K562 (cell line): ENCODE measurements around the gene GP1BB. TPM values are rescaled to one million over a fixed set of nuclear protein-coding genes. Genes with fewer than 3 reads are reported as not detected.

Experiments
- EGR1 ChIP-seq: fragments of 450-650 bp; conservative IDR thresholded peaks from 2 replicates; pipeline ENCODE4 v1.6.1; 2017; ENCODE audit warnings: mild to moderate bottlenecking
- ETS2 ChIP-seq: IDR thresholded peaks from 2 replicates; pipeline ENCODE4 v1.6.1; 2016; ENCODE audit warnings: borderline replicate concordance, missing genetic modification characterization, mild to moderate bottlenecking, moderate library complexity, missing compliant biosample characterization; ENCODE audit not compliant: poor library complexity, severe bottlenecking
- ETV5 ChIP-seq: sonication (generic); formaldehyde crosslinking; IDR thresholded peaks from 2 replicates; pipeline ENCODE4 v1.4.0; 2020; ENCODE audit warnings: low read depth, mild to moderate bottlenecking, missing genetic modification reagents
- HMGN3 ChIP-seq: IDR thresholded peaks from 2 replicates; pipeline ENCODE4 v1.6.1; 2011; ENCODE audit warnings: borderline replicate concordance, low read depth, mild to moderate bottlenecking, mixed read lengths, low read length; ENCODE audit not compliant: insufficient read length; ENCODE audit errors: extremely low read depth
- HSF4 ChIP-seq: fragments of 250-450 bp; sonication (Bioruptor Pico); IDR thresholded peaks from 2 replicates; pipeline ENCODE4 v2.1.2; 2022; ENCODE audit warnings: mild to moderate bottlenecking, moderate library complexity, borderline replicate concordance
- ILF3 ChIP-seq: fragments of 450-650 bp; IDR thresholded peaks from 2 replicates; pipeline ENCODE4 v1.6.1; 2018; ENCODE audit warnings: antibody characterized with exemption, mild to moderate bottlenecking, moderate library complexity, borderline replicate concordance
- NFE2 ChIP-seq: IDR thresholded peaks from 2 replicates; pipeline ENCODE4 v1.6.1; 2014; ENCODE audit warnings: antibody characterized with exemption, low read depth
- TRIM28 ChIP-seq: fragments of 450-650 bp; IDR thresholded peaks from 2 replicates; pipeline ENCODE4 v1.6.1; 2017
- ZBED1 ChIP-seq: IDR thresholded peaks from 2 replicates; pipeline ENCODE4 v1.6.1; 2014
- ZNF143 ChIP-seq: sonication (generic); formaldehyde crosslinking; IDR thresholded peaks from 2 replicates; pipeline ENCODE4 v1.9.0; 2022; ENCODE audit warnings: mild to moderate bottlenecking, missing genetic modification reagents
- ZNF696 ChIP-seq: fragments of 250-450 bp; sonication (Bioruptor Pico); conservative IDR thresholded peaks from 2 replicates; pipeline ENCODE4 v1.4.0; 2020; ENCODE audit warnings: mild to moderate bottlenecking, moderate library complexity
- polyA plus RNA-seq, 8 experiments: library from polyadenylated mRNA; depleted of rRNA in 4 of 8; stranded (reverse) in 5 of 8; unstranded in 3 of 8; fragments of >200 nt; fragmentation: Nextera tagmentation in 2 of 8; fragmentation: Illumina TruSeq in 1 of 8; extraction: Ambion mirVana in 2 of 8; extraction: Trizol in 1 of 8; gene quantifications; 2 replicates each; pipeline versions ENCODE4 v1.2.1 to v1.2.3, GENCODE V29; 2011 to 2014; ENCODE audit warnings: inconsistent platforms in 1 of 8, missing spikeins in 1 of 8
- total RNA-seq, 7 experiments: library from RNA; depleted of rRNA in 6 of 7; stranded (reverse); fragments of >200 nt in 6 of 7; fragmentation: Illumina TruSeq in 2 of 7; extraction: Trizol in 2 of 7; gene quantifications; 2 replicates each; pipeline versions ENCODE4 v1.2.1 to v1.2.3, GENCODE V29; 2011 to 2021; ENCODE audit warnings: low replicate concordance in 1 of 7
- TF ChIP-seq, protein P1 (sequence below), 2 experiments: fragments of 450-650 bp; IDR thresholded peaks; 2 replicates each; pipeline ENCODE4 v1.6.1; 2016; ENCODE audit warnings: mild to moderate bottlenecking in 2 of 2, borderline replicate concordance in 1 of 2, low read depth in 1 of 2, moderate library complexity in 1 of 2
- TF ChIP-seq, protein P2 (sequence below): sonication (generic); formaldehyde crosslinking; IDR thresholded peaks from 2 replicates; pipeline ENCODE4 v1.8.1; 2023; ENCODE audit warnings: mild to moderate bottlenecking, missing genetic modification reagents

The GP1BB gene
- total and polyA plus RNA-seq, 9 of the 15 experiments (the other 6 are each of a cell fraction or from before 2014, with no cell fraction given) = 0.69 to 162 (median 2.8) TPM

DNA sequence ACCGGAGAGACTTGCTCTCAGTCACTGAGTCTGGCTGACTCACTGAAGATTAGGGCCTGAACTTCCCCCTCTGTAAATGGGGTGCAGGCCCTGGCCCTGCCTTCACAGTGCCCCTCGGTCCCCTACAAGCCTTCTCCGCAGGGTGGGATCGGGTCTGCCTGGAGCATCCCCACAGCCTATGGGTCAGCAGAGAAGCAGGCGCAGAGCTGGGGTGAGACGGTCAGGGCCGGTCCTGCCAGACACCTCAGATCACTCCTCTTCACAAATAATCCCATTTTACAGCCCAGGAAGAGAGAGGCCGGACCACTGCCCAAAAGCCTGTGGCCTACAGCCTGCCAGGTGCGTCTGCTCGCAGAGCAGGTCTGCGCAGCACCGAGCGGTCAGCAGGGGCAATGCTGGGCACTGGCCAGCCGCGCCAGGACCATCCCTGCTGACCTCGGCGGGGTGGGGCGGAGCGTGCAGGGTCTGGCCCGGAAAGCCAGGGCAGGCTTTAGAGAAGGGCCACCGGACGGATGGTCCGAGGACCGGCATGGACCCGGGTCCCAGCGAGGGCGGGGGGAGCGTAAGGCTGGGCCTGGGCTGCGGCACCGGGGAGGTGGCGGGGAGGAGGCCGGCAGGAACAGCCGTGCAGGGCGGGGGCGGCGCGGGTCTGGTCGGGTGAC, 9.6 kb upstream of the GP1BB start (continued):
- TF ChIP-seq, protein P1, sequence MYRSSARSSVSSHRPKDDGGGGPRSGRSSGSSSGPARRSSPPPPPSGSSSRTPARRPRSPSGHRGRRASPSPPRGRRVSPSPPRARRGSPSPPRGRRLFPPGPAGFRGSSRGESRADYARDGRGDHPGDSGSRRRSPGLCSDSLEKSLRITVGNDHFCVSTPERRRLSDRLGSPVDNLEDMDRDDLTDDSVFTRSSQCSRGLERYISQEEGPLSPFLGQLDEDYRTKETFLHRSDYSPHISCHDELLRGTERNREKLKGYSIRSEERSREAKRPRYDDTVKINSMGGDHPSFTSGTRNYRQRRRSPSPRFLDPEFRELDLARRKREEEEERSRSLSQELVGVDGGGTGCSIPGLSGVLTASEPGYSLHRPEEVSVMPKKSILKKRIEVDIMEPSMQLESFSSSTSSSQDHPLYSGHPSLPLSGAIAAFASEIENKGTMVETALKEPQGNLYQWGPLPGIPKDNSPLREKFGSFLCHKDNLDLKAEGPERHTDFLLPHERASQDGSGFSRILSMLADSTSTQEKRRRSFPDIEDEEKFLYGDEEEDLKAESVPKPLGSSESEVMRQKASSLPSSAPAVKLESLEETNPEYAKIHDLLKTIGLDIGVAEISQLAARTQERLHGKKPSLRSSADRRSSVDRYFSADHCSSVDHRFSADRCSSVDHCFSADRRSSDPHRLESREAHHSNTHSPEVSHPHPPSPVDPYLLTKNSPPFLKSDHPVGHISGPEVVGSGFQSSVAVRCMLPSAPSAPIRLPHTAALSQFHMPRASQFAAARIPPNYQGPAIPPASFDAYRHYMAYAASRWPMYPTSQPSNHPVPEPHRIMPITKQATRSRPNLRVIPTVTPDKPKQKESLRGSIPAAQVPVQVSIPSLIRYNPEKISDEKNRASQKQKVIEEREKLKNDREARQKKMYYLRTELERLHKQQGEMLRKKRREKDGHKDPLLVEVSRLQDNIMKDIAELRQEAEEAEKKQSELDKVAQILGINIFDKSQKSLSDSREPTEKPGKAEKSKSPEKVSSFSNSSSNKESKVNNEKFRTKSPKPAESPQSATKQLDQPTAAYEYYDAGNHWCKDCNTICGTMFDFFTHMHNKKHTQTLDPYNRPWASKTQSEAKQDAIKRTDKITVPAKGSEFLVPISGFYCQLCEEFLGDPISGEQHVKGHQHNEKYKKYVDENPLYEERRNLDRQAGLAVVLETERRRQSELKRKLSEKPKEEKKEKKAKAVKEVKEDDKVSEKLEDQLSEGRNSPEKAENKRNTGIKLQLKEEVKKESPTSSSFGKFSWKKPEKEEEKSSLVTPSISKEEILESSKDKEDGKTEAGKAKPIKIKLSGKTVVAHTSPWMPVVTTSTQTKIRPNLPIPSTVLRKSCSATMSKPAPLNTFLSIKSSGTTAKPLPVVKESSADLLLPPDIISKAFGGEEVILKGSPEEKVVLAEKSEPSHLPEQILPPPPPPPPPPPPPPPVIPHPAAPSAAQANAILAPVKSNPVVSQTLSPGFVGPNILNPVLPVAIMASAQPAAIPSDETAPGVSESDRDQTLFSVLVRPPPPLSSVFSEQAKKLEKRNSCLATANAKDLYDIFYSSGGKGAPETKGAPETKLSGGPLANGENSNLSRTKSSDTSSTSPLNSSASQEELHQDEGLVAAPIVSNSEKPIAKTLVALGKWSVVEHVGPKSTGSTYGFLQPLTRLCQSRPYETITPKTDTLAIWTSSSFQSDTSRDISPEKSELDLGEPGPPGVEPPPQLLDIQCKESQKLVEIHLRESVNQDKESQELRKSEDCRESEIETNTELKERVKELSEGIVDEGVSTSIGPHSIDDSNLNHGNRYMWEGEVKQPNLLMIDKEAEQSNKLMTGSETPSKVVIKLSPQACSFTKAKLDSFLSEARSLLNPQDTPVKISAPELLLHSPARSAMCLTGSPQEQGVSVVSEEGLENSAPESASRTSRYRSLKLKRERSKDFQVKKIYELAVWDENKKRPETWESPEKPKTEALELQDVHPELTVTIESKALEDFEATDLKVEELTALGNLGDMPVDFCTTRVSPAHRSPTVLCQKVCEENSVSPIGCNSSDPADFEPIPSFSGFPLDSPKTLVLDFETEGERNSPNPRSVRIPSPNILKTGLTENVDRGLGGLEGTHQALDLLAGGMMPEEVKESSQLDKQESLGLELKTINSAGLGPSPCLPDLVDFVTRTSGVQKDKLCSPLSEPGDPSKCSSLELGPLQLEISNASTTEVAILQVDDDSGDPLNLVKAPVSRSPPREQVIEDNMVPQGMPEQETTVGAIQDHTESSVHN (IDR thresholded peaks at IDR 0.05; ENCODE audit: borderline replicate concordance in 1 of 2, low read depth in 1 of 2) = no peak
- TF ChIP-seq ILF3 (no peak), HMGN3 (no peak), ZBED1 (peak; percentile 30; the same call in 1 of the 2 replicates), EGR1 (peak; percentile 83), ZNF696 (CRISPR knock-in tag) (no peak), TRIM28 (no peak), HSF4 (CRISPR knock-in tag) (peak; percentile 80; the same call in 1 of the 2 replicates), ETS2 (no peak), ETV5 (CRISPR knock-in tag) (no peak), ZNF143 (CRISPR knock-in tag) (no peak), NFE2 (no peak)
- TF ChIP-seq, protein P2, sequence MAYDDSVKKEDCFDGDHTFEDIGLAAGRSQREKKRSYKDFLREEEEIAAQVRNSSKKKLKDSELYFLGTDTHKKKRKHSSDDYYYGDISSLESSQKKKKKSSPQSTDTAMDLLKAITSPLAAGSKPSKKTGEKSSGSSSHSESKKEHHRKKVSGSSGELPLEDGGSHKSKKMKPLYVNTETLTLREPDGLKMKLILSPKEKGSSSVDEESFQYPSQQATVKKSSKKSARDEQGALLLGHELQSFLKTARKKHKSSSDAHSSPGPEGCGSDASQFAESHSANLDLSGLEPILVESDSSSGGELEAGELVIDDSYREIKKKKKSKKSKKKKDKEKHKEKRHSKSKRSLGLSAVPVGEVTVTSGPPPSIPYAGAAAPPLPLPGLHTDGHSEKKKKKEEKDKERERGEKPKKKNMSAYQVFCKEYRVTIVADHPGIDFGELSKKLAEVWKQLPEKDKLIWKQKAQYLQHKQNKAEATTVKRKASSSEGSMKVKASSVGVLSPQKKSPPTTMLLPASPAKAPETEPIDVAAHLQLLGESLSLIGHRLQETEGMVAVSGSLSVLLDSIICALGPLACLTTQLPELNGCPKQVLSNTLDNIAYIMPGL (CRISPR knock-in tag) = peak; percentile 68
